GM12892 (cell line): ENCODE measurements around the gene ZNF44. TPM values are rescaled to one million over a fixed set of nuclear protein-coding genes. Genes with fewer than 3 reads are reported as not detected.
"Not testable (repeated sequence)": the region's sequence is repeated elsewhere in the genome, so short reads cannot be mapped to it uniquely, and the experiment has no call there.

ENCODE experiments used
- DNase-seq: peaks from one replicate; pipeline ENCODE4 v3.0.0; 2011; ENCODE audit not compliant: insufficient read length
- FAIRE-seq: peaks from 2 replicates; lab custom pipeline; 2011; peaks lifted over from hg19 to GRCh38; lab: Jason Lieb, UNC
- POLR2A ChIP-seq: IDR thresholded peaks from 2 replicates; pipeline ENCODE4 v1.6.1; 2011; ENCODE audit warnings: low read depth, low read length, control low read depth
- POLR2AphosphoS5 ChIP-seq: IDR thresholded peaks from 2 replicates; pipeline ENCODE4 v1.6.1; 2011; ENCODE audit warnings: low read depth, low read length, control low read depth
- TAF1 ChIP-seq: IDR thresholded peaks from 2 replicates; pipeline ENCODE4 v1.6.1; 2011; ENCODE audit warnings: low read depth, mild to moderate bottlenecking, control low read depth, low read length, borderline replicate concordance
- polyA plus RNA-seq: library from polyadenylated mRNA; unstranded; fragments of >200 nt; gene quantifications from one replicate; pipeline ENCODE4 v1.2.1, GENCODE V29; 2012; ENCODE audit warnings: missing spikeins, inconsistent platforms; ENCODE audit not compliant: missing spikeins

ZNF44 gene
- polyA plus RNA-seq: 7.4 TPM

- FAIRE-seq (peak; percentile 90), DNase-seq (peak; percentile 88)
- TF ChIP-seq POLR2A (peak; percentile 64), TAF1 (0 out of 2 replicates have a peak, but pooled peaks have one; percentile 38), POLR2AphosphoS5 (0 out of 2 replicates have a peak, but pooled peaks have one; percentile 27)
These were observed at the start of gene ZNF44 for GRCh38 chr19:12294249-12295158. TSS of gene ZNF44 (minus strand) at chr19:12294883. CDS start at chr19:12294694, 189 bp downstream.

GRCh38 chr19:12333162-12334159 lies 38.8 kb upstream of the ZNF44 start, which contains the start of gene ZNF563:
TSS of gene ZNF563 (minus strand) at chr19:12333633. CDS start at chr19:12333482, 151 bp downstream.
- TF ChIP-seq POLR2A (peak; percentile 92), TAF1 (peak; percentile 66; the same call in 1 of the 2 replicates), POLR2AphosphoS5 (peak; percentile 84)
- DNase-seq (peak; percentile 79), FAIRE-seq (peak; percentile 98)

GRCh38 chr19:12331211-12331941 lies 36.7 kb upstream of the ZNF44 start:
- peak; percentile 41 for DNase-seq
- FAIRE-seq: peak; percentile 99
- no peak for TF ChIP-seq POLR2A
- 0 out of 2 replicates have a peak, but pooled peaks have one; percentile 30 for TF ChIP-seq TAF1

GRCh38 chr19:12330340-12330739 lies 35.7 kb upstream of the ZNF44 start:
- FAIRE-seq: no peak
- TF ChIP-seq POLR2A (no peak), TAF1 (no peak), POLR2AphosphoS5 (no peak)

GRCh38 chr19:12325690-12326089 lies 31.0 kb upstream of the ZNF44 start:
- no peak for TF ChIP-seq POLR2AphosphoS5
- TF ChIP-seq TAF1: no peak
- TF ChIP-seq POLR2A: no peak
- no peak for FAIRE-seq
- no peak for DNase-seq

More at GRCh38 chr19:12330340-12330739, 35.7 kb upstream of the ZNF44 start:
- DNase-seq: no peak

- DNase-seq (no peak), FAIRE-seq (no peak)
- no peak for TF ChIP-seq TAF1
- no peak for TF ChIP-seq POLR2AphosphoS5
- no peak for TF ChIP-seq POLR2A
These were observed 24.2 kb upstream of the ZNF44 start for GRCh38 chr19:12318782-12319413.

GRCh38 chr19:12314553-12314952 lies 19.9 kb upstream of the ZNF44 start:
- no peak for FAIRE-seq
- TF ChIP-seq POLR2AphosphoS5: no peak
- TF ChIP-seq TAF1: no peak
- TF ChIP-seq POLR2A: no peak
- DNase-seq: no peak

GRCh38 chr19:12308891-12309290 lies 14.2 kb upstream of the ZNF44 start:
- not testable (repeated sequence) for FAIRE-seq, DNase-seq

GRCh38 chr19:12295191-12295590 lies 508 bp upstream of the ZNF44 start:
- FAIRE-seq: no peak
- TF ChIP-seq POLR2AphosphoS5 (no peak), POLR2A (no peak), TAF1 (no peak)

GRCh38 chr19:12293777-12294248 lies 870 bp downstream of the ZNF44 start:
- FAIRE-seq: peak; percentile 64
- peak; percentile 50 for DNase-seq
- no peak; the same call in 1 of the 2 replicates for TF ChIP-seq POLR2AphosphoS5
- TF ChIP-seq POLR2A: no peak; the same call in 1 of the 2 replicates
- TF ChIP-seq TAF1: no peak; the same call in 1 of the 2 replicates

More at GRCh38 chr19:12295191-12295590, 508 bp upstream of the ZNF44 start:
- no peak for DNase-seq

GRCh38 chr19:12289790-12290065 lies 5.0 kb downstream of the ZNF44 start:
- FAIRE-seq (no peak), DNase-seq (no peak)
- TF ChIP-seq POLR2A (no peak), POLR2AphosphoS5 (no peak), TAF1 (no peak)

GRCh38 chr19:12287958-12288500 lies 6.7 kb downstream of the ZNF44 start:
- FAIRE-seq: no peak

More at GRCh38 chr19:12287958-12288500, 6.7 kb downstream of the ZNF44 start:
- DNase-seq: no peak
- TF ChIP-seq TAF1: no peak
- TF ChIP-seq POLR2AphosphoS5: no peak
- no peak for TF ChIP-seq POLR2A
